Stimulated activated naive CD8-positive, alpha-beta T cell treated with anti-CD3 and anti-CD28 coated beads, Interleukin-15, Interleukin-2, amounts not matched to agents 100 U/mL and 50 U/mL, for 24 hours (primary cell): Measurements from ENCODE around the gene PBX4.
A peak's percentile ranks its signal among the peaks of the same experiment; 100 is the strongest.

Source experiments
- ATAC-seq: fragments of 150-1000 bp; cut with Tn5 transposase; one replicate; pipeline ENCODE4 v1.10.0; 2021
- DNase-seq: peaks from one replicate; pipeline ENCODE4 v3.0.0; 2021

The PBX4 gene

DNA sequence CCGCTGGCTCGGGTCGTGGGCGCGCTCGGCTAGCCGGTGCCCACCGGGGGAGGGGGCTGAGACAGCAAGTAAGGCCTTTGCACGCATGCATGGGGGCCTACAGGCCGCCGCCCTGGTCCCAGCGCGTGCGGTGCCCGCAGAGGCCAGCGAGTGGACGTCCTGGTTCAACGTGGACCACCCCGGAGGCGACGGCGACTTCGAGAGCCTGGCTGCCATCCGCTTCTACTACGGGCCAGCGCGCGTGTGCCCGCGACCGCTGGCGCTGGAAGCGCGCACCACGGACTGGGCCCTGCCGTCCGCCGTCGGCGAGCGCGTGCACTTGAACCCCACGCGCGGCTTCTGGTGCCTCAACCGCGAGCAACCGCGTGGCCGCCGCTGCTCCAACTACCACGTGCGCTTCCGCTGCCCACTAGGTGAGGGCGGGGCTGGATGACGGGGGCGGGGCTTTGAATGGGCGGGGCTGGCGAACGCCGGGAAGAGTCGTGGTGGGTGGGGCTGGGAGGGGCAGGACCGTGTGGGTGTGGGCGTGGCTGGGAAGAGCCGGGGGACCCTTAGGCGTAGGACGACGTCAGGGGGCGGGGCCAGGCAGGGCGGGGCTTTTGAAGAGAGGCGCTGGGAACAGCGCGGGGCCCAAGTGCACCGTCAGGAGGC lies 78.3 kb downstream of the PBX4 start:
- ATAC-seq = peak; percentile 13
- DNase-seq = peak; percentile 85

GRCh38 chr19:19539698-19540063 lies 78.8 kb downstream of the PBX4 start:
- ATAC-seq = no peak
- DNase-seq = no peak

DNA sequence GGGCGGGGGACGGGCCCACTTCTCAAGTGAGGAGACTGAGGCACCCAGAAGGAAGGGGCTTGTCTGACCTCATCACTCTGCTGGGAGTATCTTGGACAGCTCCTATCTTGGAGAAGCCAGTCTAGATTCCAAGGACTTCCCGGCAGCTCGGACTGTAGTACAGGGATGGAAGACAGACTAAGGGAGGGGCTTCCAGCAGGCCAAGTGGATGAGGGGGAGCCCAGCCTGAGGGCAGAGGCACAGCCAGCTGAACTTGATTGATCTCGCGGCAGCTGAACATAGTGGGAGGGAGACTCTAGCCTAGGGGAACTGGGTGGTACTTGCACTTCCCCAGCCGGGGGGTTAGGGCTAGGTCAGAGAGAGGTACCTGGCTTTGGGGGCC lies 79.7 kb downstream of the PBX4 start:
- DNase-seq = no peak
- no peak for ATAC-seq

DNA sequence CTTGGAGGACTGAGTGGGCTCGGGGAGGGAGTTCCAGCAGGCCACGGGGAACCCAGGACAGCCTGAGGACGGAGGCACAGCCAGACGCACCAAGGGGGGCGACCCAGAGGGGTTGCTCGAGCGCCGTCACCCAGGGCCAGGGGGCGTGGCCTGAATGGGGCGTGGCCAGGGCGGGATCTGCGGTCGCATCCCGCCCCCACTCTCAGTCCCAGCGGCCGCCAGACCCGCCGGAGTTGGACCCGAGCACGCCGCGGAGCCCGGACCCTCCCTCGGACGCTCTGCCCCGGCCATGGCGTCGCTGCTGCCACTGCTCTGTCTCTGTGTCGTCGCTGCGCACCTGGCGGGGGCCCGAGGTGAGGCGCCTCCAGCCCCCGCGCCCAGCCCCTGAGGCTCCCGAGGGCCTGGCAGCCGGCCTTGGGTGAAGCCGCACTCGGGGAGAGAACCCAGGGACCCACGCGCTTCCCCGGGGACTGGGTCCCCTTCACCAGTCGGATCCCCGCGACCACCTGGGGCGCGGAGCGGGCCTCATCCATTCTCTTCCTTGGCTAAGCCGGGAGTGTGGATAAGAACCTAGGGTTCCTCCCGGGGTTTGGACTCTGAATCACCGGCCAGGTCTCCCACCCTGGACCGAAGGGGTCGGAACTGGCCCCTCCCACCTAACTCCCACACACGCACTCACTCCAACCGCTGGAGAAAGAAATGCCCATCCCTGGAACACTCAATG lies 80.3 kb downstream of the PBX4 start, which contains the start of gene CILP2:
Gene CILP2, plus strand, starts transcription at position 205 of the 724 bp plus-strand sequence. Its CDS starts 85 bp downstream, at position 290.
- DNase-seq (peak; percentile 65), ATAC-seq (no peak)

- no peak for ATAC-seq
- DNase-seq = no peak
Measured at GRCh38 chr19:19537075-19538048, 81.1 kb downstream of the PBX4 start.

GRCh38 chr19:19535311-19536191 lies 82.9 kb downstream of the PBX4 start:
- ATAC-seq = no peak
- no peak for DNase-seq

DNA sequence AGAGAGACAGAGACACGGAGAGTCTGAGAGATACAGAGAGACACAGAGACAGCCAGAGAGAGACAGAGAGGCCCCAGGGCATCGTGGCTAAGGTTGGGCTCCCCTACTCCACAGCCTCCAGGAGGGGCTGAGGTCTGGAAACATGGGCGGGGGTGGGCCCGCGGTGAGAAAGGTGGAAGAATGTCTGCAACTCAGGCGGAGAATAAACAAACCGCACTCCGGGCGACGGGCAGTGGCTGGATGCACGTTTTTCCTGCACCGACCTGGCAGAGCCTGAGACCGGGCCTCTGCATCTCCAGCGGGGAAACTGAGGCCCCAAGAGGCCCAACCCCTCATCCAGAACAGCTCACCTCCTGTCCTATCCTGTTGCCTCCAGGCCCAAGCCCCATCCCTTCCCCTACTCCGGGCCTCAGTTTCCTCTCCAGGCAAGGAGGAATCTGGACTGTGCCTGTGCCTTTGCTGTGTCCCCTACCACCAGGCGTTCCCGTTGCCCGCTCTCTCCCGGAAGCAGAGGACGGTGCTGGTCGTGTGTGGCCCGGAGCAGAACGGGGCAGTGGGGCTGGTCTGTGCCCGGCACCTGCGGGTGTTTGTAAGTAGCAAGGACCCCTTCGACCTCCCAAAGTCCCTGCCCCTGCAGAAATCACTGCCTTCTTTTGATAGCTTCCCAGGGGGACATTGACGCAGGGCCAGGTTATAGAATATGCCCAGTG lies 83.8 kb downstream of the PBX4 start:
- ATAC-seq = no peak
- DNase-seq = no peak

- DNase-seq = no peak
- ATAC-seq = no peak
Measured at GRCh38 chr19:19533841-19534240, 84.6 kb downstream of the PBX4 start.

GRCh38 chr19:19532806-19533701 lies 85.4 kb downstream of the PBX4 start:
- no peak for ATAC-seq
- no peak for DNase-seq

DNA sequence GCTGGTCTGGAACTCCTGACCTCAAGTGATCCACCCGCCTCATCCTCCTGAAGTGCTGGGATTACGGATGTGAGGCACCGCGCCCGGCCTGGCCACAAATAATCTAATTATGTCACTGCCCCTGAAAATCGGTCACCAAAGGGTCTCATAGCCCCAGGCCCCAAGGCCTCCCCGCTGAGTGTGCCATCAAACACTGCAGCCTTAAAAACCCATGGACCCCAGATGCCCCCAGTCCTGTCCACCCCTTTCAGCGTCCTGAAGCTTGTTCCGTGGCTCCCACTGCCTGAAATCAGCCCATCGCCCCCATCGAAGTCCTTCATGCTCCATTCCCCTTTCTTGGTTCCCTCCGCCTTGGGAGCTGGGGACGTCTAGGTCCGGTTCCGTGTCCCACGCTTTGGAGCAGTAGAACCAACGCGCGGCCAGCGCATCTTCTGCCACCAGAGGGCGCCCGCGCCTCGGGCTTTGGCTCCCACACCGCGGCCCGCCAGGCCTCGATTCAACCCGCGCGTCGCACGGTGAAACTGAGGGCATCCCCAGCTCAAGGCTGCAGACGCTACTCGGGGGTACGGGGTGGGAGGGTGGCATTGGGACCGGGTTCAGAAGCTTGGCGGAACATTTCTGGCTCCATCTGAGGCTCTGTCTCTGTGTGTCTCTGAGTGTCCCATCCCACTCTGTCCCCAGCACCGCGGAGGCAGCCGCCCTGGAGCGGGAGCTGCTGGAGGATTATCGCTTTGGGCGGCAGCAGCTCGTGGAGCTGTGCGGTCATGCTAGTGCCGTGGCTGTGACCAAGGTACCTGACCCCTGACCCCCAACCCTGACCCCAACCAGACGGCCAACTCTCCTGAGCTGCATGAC lies 86.3 kb downstream of the PBX4 start:
- ATAC-seq (peak; percentile 74), DNase-seq (peak; percentile 91)

DNA sequence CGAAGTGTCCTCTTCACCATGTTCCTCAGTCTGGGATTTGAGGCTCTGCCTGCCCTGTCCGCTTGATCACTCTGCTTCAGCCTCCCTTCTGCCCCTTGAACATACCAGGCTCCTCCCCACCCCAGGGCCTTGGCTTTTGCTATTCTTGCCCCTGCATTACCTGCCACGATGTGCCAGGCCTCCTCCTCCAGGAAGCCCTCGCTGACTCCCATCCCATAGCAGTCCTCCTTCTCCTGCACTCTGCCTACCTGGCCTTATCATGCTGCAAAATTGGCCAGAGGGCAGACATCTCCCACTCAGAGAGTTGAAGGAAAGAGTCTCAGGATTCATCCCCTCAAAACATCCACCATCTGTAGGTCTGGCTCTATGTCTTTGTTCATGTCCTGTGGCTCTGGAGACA lies 87.6 kb downstream of the PBX4 start:
- DNase-seq = no peak
- no peak for ATAC-seq

GRCh38 chr19:19530423-19530804 lies 88.1 kb downstream of the PBX4 start:
- DNase-seq (no peak), ATAC-seq (no peak)

GRCh38 chr19:19529783-19530422 lies 88.6 kb downstream of the PBX4 start:
- DNase-seq (no peak), ATAC-seq (no peak)

GRCh38 chr19:19528721-19529490 lies 89.6 kb downstream of the PBX4 start, which contains the start of gene YJEFN3:
YJEFN3 (plus strand) TSS chr19:19528911; CDS start chr19:19528933, 22 bp downstream.
- DNase-seq = no peak
- ATAC-seq = no peak

DNA sequence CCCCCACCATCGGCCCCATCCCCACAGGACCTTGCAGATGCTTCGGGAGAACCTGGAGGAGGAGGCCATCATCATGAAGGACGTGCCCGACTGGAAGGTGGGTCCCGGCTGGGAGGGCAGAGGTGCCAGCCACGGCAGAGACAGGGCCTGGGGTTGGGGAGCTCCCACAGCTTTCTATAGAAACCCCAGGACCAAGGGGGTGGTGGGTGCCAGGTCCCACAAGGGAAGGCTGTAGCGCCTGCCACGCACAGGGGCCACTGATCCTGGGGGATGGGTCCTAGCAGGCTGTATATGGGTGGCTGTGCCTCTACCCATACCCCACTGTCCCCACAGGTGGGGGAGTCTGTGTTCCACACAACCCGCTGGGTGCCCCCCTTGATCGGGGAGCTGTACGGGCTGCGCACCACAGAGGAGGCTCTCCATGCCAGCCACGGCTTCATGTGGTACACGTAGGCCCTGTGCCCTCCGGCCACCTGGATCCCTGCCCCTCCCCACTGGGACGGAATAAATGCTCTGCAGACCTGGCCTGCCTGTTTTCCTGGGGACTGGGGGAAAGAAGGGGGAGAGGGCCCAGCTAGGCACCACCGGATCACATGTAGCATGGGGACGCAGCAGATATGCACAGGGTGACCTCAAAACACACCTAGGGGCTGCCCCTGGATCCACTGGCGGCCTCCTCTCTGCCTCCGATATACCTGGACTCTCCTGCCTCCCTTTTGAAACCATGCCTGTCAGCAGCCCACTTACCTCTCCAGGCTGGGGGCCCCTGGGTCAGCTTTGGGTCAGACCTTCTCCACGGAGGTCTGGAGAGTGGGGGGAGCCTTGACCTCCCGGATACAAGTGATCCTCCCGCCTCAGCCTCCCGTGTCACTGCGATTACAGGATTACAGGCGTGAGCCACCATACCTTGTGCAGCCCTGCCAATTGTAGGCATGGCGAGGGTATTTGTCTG lies 90.5 kb downstream of the PBX4 start:
- DNase-seq (no peak), ATAC-seq (no peak)

- ATAC-seq (no peak), DNase-seq (no peak)
Measured at GRCh38 chr19:19527371-19527656, 91.2 kb downstream of the PBX4 start.
